WERI-Rb-1 (cell line): ENCODE measurements around the gene DNAJC30.

ENCODE experiments used
- DNase-seq: peaks from one replicate; pipeline ENCODE4 v3.0.0-alpha.2; 2020
- H3K27ac ChIP-seq: fragments of 250-450 bp; sonication (Bioruptor Pico); 2 replicates; pipeline ENCODE4 v1.5.1; 2020; ENCODE audit warnings: mild to moderate bottlenecking, moderate library complexity
- H3K27me3 ChIP-seq: fragments of 250-450 bp; sonication (Bioruptor Pico); 2 replicates; pipeline ENCODE4 v1.5.1; 2021; ENCODE audit warnings: mild to moderate bottlenecking, low read depth, moderate library complexity; ENCODE audit not compliant: insufficient read depth, severe bottlenecking
- H3K36me3 ChIP-seq: fragments of 250-450 bp; sonication (Bioruptor Pico); 2 replicates; pipeline ENCODE4 v1.5.1; 2020; ENCODE audit warnings: mild to moderate bottlenecking, moderate library complexity
- H3K4me3 ChIP-seq: 2 replicates; pipeline ENCODE4 v1.5.1; 2011; ENCODE audit warnings: low read depth, mild to moderate bottlenecking, control low read depth, low read length
- H3K9me3 ChIP-seq: fragments of 250-450 bp; sonication (Bioruptor Pico); 2 replicates; pipeline ENCODE4 v1.5.1; 2021; ENCODE audit warnings: mild to moderate bottlenecking, moderate library complexity; ENCODE audit not compliant: severe bottlenecking
- TF ChIP-seq, protein P1 (sequence below): IDR thresholded peaks from 2 replicates; pipeline ENCODE4 v1.5.1; 2011; ENCODE audit warnings: low read depth, mild to moderate bottlenecking, control low read depth, inconsistent platforms, low read length

Gene DNAJC30

DNA sequence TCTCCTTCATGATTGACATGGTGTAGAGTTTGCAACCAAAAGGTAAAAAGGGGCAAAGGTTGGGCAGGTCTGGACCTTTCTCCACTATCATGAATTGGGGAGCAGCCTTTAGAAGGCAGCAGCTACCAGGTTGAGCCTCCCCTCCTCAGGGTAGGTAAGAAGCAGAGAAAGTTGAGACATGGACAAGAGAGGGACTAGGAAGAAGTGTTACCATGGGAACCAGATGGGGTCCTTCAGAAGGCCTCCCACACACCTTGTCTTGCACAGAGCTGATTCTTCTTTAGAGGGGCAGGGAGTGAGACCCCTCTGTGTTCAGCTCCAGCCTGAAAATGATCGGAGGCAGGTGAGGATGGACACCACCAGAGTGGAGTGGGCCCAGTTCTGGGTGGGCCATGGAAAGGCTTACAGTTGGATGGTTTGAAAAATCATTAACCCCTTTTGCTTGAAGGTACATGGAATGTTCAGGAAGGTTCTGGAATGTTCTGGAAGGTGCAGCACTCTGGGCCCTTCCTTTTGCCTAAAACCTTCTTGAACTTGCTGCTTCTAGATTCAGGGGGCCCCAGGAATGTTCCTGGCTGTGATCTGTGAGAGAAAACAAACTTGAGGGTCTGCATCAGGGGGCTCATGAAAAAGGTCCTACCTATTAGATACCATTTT, 8.7 kb downstream of the DNAJC30 start:
- no peak overlapping the region for H3K27ac ChIP-seq
- no peak for DNase-seq
- TF ChIP-seq, protein P1, sequence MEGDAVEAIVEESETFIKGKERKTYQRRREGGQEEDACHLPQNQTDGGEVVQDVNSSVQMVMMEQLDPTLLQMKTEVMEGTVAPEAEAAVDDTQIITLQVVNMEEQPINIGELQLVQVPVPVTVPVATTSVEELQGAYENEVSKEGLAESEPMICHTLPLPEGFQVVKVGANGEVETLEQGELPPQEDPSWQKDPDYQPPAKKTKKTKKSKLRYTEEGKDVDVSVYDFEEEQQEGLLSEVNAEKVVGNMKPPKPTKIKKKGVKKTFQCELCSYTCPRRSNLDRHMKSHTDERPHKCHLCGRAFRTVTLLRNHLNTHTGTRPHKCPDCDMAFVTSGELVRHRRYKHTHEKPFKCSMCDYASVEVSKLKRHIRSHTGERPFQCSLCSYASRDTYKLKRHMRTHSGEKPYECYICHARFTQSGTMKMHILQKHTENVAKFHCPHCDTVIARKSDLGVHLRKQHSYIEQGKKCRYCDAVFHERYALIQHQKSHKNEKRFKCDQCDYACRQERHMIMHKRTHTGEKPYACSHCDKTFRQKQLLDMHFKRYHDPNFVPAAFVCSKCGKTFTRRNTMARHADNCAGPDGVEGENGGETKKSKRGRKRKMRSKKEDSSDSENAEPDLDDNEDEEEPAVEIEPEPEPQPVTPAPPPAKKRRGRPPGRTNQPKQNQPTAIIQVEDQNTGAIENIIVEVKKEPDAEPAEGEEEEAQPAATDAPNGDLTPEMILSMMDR: no peak
- no peaks in the 10 kb centered on the region for H3K9me3 ChIP-seq
- no peak overlapping the region for H3K4me3 ChIP-seq
- H3K36me3 ChIP-seq: peaks cover 7% of the 10 kb centered on the region
- no peaks in the 10 kb centered on the region for H3K27me3 ChIP-seq

DNA sequence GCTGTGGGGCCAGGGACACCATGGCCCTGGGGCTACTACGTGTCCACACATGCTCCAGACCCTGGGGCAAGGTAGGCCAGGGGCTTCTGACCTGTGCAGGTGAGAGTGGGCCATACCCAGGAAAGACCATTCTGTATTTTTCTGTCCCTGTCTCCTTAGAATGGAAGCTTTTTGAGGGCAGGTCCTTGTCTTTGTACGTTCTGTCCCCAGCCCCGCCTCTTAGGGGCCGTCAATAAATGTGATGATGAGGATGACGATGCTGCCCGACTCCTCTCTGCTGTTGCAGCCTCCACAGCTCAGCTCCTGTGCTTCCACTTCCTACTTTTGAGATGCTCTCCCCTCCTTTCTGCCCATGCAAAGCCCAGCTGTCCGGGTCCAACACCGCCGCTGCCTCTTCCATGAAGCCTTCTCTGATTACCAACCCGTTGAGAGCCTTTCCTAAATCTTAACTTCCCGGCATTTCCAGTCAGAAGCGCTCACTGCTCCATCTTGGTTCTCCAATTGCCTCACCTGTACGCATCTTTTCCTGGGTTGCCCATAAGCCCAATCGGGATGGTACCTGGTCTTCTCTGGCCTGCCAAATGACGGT, 11.3 kb downstream of the DNAJC30 start:
- no peak overlapping the region for H3K4me3 ChIP-seq
- no peak for DNase-seq
- no peaks in the 10 kb centered on the region for H3K27me3 ChIP-seq
- no peak overlapping the region for H3K27ac ChIP-seq
- no peaks in the 10 kb centered on the region for H3K36me3 ChIP-seq
- TF ChIP-seq, protein P1: no peak
- no peaks in the 10 kb centered on the region for H3K9me3 ChIP-seq

DNA sequence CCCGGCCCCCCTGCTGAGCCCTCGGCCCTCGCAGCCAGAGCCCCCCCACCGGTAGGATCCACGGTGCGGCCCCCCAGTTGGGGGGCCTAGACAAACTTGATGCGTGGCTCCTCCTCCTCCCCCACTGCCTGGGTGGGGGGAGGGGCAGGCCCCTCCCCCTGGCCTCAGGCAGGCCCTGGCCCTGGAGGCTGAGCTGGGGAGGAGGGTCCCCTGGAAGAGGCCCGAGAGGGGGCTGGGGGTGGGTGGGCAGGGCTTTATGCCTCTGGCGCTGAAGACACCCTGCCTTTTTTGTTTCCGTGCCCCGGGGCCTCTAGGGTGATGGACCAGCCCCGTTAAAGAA, 12.0 kb downstream of the DNAJC30 start:
- H3K27ac ChIP-seq: no peak overlapping the region
- no peaks in the 10 kb centered on the region for H3K27me3 ChIP-seq
- H3K9me3 ChIP-seq: no peaks in the 10 kb centered on the region
- H3K36me3 ChIP-seq: no peaks in the 10 kb centered on the region
- TF ChIP-seq, protein P1: no peak
- no peak overlapping the region for H3K4me3 ChIP-seq
- DNase-seq: no peak

DNA sequence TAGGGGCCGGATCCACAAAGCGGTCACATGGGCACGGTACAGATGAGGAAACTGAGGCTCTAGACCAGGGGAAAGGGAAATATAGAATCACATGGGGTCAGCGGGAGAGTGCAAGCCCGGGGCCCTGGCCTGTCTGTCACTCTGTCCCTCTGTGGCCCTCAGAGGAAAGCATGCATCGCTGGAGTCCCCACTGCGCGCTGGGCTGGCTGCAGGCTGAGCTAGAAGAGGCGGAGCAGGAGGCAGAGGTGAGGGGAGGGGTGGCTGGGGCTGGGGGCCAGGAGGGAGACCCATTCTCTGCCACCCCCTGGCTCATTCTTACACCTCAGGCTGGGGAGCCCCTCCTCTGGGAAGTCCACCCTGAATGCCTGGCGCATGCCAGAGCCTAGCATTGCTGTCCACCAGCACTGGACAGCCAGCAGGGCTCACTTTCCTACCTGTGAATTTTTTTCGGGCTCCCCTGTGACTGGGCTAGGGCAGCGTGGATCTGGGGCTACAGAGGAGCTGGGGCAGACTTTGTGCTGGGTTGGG, 13.3 kb downstream of the DNAJC30 start:
- TF ChIP-seq, protein P1: no peak
- Histone ChIP-seq H3K36me3 (no peaks in the 10 kb centered on the region), H3K4me3 (no peak overlapping the region), H3K27me3 (no peaks in the 10 kb centered on the region), H3K27ac (no peak overlapping the region), H3K9me3 (no peaks in the 10 kb centered on the region)
- no peak for DNase-seq

DNA sequence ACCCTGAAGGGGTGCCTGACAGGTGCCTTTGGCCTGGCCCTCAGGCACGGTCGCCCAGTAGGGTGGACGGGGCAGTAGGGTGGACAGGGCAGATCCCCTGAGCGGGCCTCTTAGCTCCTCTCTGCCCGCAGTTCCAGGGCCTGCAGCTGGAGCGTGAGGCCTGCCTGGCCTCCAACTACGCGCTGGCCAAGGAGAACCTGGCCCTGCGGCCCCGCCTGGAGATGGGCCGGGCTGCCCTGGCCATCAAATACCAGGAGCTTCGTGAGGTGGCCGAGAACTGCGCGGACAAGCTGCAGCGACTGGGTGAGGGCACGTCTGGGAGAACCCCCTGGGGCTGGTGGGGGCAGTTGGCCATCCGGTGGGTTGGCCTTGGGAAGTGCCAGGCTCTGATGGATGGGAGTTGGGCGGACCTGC, 14.0 kb downstream of the DNAJC30 start:
- Histone ChIP-seq H3K4me3 (no peak overlapping the region), H3K36me3 (no peaks in the 10 kb centered on the region), H3K27me3 (no peaks in the 10 kb centered on the region), H3K9me3 (no peaks in the 10 kb centered on the region), H3K27ac (no peak overlapping the region)
- TF ChIP-seq, protein P1: no peak
- no peak for DNase-seq
